Adrenal gland (tissue), 5 donors: ENCODE results near the gene SORCS3.

Experiments
- POLR2A ChIP-seq, 2 donors: fragments of 450-650 bp; IDR thresholded peaks; one replicate each; pipeline ENCODE4 v1.6.1; 2017; ENCODE audit warnings: antibody characterized with exemption in 2 of 2, mild to moderate bottlenecking in 2 of 2, moderate library complexity in 1 of 2
- TF ChIP-seq, protein P1 (sequence below), 6 experiments: fragments of 450-650 bp in 4 of 6; fragments of 200-600 bp in 2 of 6; sonication (generic) in 1 of 6; IDR thresholded peaks; 1 replicate in 5 of 6; 2 replicates in 1 of 6; pipeline versions ENCODE4 v1.5.1 to v1.8.0; 2016 to 2021; ENCODE audit warnings: antibody characterized with exemption in 6 of 6, mild to moderate bottlenecking in 2 of 6, moderate library complexity in 1 of 6
- donor health status: DM: no; HTN: no; CAD: no.

DNA sequence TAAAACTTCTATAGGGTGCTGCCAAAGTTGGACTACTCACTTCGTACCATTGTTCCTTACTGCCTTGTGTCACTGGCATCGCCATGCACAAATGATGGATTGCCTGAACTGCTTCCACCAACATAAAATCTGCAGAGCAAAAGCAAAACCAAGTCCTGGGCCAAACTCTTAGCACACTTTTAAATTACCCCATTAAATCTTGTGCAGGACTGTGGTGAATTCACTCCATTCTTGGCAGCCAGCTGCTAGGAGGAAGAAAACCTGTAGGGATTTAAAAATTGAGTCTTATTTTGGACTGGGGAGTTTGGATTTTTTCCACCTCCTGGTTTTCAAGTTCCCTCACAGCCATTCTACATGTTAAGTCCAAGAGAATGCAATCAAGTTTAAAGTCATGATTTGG lies 646.9 kb downstream of the SORCS3 start:
- TF ChIP-seq, protein P1, sequence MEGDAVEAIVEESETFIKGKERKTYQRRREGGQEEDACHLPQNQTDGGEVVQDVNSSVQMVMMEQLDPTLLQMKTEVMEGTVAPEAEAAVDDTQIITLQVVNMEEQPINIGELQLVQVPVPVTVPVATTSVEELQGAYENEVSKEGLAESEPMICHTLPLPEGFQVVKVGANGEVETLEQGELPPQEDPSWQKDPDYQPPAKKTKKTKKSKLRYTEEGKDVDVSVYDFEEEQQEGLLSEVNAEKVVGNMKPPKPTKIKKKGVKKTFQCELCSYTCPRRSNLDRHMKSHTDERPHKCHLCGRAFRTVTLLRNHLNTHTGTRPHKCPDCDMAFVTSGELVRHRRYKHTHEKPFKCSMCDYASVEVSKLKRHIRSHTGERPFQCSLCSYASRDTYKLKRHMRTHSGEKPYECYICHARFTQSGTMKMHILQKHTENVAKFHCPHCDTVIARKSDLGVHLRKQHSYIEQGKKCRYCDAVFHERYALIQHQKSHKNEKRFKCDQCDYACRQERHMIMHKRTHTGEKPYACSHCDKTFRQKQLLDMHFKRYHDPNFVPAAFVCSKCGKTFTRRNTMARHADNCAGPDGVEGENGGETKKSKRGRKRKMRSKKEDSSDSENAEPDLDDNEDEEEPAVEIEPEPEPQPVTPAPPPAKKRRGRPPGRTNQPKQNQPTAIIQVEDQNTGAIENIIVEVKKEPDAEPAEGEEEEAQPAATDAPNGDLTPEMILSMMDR (IDR thresholded peaks at IDR 0.05), result no peak
- TF ChIP-seq POLR2A (IDR thresholded peaks at IDR 0.05), result no peak
